Amniotic stem cell (primary cell): ENCODE measurements around the gene TSC1.

Experiments
- DNase-seq: peaks from one replicate; lab custom pipeline; 2025; lab: John Stamatoyannopoulos, UW

Gene TSC1

DNA sequence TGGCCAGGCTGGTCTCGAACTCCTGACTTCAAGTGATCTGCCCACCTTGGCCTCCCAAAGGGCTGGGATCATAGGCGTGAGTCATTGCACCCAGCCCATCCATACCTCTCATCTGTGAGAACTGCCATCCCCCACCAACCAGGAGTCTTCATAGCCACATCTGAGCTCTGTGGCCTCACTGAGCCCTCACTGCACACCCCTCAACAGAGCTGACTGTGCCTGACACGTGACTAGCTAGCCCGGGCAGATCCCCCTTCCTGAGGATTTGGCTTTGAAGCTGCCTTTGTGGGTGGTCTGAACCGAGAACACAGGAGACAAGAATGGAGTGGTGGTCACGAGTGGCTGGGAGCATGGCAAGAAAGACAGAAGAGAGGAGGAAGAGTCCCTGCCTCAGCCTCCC lies 81.9 kb downstream of the TSC1 start:
- no peak for DNase-seq

DNA sequence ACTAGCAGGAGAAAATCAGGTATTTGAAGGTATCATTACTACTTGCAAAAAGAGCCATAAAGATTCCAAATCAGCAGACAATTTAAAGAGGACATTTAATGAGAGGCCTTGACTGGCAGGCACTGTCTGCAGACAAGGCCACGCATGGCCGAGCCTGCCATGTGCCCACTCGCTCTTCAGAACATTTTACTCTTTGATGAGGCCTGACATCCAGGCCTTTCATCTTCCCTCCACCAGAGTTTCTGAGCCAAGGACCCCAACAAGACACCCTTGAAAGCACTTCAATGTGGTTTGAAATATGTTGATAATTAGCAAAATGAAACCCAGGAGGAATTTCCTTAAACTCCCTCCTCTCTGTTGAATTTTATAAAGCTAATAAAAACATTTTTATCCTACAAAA lies 82.8 kb downstream of the TSC1 start:
- no peak for DNase-seq

DNA sequence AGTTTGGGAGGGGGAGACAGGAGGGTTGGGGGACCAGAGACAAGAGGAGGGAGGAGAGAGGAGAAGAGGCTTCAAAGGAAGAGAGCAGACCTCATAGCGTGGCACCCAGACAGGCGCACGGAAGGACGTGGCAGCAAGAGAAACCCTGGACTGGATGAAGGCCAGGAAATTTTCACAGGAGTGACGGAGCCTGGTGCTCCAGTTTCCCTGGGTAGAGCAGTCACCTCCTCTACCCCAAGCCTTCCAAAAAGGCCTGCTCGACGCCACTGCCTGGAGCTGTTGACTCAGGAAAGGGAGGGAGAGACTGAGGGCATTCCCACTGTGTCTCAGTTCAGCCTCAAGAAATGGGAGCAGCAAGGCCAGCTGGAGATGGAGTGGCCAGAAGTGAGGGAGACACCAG lies 85.7 kb downstream of the TSC1 start:
- no peak for DNase-seq

DNA sequence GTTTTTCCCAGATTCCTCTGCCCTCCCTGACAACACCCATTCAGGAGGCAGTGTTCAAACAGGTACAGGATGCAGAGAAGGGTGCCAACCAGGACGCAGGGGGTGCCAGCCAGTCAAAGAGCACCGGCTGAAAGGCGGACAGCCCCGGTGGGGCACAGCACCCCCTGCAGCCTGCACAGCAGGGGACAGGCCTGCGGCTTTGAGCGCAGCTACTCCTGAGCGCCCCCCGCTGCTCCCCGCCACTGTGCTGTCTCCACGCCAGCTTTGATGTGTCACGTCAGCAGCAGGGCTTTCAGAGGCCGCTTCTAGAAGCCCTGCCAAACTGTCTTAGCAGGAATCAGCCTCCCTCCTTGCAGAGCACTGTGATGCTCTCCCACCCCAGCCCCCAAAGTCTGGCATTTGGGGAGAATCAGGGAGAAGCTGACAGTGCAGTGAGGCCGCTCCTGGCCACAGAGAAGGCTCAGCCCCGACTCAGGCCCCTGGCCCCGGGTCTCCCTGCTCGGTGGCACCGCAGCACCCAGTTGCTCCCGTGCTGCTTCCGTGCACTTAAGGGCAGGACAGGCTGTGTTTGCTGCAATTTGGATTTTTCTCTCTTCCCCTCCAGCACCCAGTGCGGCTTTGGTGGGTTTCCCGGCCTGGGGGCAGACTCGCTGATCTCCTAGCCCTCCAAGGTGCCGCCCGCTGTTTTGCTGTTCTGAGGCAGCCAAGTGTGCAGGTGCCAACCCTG lies 86.6 kb downstream of the TSC1 start:
- no peak for DNase-seq

DNA sequence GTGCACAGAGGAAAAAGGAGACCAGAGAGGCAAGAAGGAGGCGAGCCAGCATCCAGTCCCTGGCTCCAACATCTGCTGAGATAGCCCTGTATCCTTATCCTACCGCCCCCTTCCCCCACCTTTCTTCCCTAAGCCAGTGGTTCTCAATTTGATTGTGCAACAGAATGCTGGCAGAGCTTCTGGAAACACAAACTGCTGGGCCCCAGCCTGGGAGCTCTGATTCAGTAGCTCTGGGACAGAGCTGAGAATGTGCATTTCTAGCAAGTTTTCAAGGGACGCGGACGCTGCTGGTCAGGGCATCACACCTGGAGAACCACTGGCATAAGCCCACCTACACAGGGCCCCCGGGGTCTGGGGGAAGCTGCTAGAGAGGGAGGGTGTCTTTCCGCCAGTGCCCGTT lies 87.4 kb downstream of the TSC1 start:
- no peak for DNase-seq

DNA sequence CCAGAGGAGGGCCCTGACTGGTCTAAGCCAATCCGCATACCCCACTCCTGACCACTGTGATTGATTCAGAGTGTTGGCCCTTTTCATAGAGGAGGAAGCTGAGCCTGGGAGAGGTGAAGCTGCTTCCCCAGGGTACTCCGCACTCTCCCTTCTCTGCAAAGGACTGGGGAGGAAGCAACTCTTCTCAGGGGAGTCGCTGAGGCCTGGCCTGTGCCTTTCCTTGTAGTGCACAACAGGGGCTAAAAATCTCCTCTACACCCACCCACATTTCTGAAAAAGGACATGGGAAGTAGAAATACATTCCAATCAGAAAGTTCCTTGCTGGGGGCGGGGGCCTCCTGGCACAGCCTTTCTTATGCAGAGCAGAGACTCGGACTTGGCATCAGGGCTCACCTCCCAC lies 88.5 kb downstream of the TSC1 start:
- no peak for DNase-seq

DNA sequence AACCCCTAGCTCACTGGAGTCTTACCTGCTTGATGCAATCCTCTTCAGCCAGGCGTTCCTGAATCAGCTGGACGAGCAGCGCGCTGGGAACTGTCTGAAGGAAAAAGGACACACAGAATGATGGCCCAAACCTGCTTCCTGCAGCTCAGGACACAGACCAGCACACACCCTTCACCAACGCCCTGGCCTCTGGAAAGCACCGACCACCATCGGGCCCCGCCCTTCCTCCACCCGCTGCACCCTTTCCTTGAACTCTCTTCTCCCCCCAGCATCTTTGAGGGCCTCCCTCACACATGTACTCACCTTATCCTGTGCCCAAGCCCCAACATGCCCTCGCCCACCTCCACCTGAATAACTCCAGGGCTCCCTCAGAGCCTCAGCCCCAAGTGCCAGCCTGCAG lies 89.6 kb downstream of the TSC1 start:
- DNase-seq: no peak

DNA sequence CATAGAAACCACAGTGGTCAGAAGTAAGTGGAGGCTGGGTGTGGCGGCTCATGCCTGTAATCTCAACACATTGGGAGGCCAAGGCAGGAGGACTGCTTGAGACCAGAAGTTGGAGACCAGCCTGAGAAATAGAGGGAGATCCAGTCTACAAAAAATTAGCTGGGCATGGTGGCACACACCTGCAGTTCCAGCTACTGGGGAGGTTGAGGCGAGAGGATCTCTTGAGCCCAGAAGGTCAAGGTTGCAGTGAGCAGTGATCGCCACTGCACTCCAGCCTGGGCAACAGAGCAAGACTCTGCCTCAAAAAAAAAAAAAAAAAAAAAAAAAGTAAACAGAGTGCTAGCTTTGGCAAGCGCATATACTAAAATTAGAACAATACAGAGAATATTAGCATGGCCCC lies 90.9 kb downstream of the TSC1 start:
- DNase-seq: no peak

DNA sequence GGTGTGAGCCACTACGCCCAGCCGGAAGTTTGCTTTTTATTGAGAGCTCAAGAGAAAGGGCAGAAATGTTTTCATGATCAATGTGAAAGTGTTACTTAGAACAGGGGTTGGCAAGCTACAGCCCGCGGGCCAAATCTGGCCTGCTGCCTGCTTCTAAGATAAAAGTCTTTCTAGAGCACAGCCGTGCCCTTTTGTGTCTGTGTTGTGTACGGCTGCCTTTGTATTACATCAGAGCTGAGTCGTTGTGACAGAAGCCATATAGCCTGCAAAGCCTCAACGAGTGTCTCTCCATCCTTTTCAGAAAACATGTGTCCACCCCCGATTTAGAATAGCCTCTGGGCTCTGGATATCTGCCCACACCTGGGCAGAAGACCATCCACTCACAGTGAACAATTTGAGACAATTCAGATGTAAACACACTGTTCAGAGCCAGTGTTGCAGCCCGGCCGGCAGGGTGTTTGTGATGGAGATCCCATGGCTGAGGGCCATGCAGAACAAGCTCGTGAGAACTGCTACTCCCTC lies 95.2 kb downstream of the TSC1 start:
- DNase-seq: no peak

DNA sequence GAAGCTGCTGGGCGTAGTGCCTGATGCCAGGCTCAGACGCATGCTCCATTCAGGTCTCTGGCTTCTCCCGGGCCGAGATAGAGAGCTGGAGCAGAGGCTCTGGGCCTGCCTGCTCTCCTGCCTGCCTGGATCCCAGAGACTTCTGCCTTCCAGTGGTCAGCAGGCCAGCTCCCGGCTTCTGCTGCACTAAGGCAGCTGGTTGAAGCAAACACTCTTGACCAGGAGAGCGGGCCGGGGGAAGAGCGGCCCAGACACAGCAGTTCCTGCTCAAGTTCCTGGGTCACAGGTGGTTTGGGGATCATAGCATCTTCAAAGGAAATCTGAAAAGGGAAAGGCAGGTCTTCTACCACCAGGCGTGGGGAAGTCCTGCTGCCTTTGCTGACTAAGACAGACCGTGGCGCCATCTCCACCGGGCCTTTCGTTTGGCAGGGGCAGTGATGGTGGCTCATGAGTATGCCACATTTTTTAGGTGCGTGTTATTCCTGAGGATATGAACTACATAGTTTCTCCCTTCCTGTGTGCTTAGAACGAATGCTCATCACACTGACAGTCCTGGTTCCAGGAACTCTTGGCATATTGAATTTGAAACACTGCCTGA lies 97.4 kb downstream of the TSC1 start:
- DNase-seq: no peak

DNA sequence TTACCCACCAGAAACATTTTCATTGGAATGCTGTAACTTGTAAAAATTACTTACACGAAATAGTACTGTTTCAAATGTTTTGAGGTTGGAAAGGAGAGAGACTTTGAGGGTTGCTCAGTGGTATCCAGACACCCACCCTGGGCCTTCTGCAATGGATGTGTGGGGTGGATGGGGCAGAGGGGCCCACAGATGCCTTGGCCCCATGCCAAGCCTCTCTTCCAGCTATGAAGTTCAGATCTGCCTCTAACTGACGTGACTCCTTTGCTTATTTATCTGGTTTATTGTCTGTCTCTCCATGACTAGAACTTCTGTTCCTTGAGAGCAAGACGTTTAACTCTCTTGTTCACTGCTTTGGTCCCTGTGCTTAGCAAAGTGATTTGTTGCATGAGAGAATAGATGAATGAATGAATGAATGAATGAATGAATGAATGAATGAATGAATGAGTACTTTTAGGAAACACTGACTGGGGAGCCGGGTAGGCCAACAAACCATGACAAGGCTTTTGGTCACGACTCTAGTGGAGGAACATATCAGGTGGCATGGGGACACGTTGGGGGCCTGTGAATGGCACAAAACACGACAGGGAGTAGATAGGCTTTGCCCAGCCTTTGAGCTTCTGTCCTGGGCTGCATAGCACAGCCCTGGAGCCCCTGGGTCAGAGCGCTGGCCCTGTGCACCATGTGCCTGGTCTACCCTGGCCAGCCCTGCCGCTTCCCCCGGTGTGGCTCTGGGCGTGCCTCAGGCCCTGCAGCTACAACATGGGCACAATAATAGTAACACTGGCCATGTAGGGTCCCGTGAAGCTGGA lies 98.1 kb downstream of the TSC1 start:
- no peak for DNase-seq

DNA sequence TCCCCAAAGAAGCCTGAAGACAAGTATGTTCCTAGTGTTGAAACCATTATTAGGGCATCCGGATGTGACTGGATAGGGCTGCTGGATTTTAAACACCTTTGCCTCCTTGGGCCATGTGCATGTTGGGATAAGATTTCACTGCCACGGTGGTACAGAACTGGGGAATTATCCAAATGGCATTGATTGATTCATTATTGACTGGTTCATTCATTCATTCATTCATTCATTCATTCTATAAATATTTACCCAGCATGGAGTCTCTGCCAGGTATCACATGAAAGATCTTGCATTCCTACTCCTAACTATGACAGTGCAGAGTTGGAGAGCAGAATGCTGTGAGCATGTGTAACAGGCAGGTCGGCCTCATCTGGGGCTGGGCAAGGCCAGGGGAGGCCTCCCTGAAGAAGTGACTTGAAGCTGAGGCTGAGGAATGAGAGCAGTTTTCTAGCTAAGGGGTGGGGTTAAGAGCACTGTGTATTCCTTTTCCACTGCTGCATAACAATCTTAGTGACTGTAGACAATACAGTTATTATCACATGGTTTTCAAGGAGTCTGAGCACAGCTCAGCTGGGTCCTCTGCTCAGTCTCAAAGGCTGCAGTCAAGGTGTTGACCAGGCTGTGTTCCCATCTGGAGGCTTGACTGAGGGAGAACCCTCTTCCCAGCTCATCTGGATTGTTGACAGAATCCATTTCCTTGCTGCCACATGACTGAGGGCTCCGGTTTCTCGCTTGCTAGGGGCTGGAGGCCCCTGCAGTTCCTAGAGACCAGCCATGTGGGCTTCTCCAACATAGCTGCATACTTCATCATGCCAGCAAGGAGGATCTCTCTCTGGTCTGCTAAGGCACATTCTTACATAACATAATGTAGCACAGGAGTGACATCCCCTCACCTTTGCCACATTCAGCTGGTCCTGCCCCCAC lies 102.0 kb downstream of the TSC1 start:
- no peak for DNase-seq
